AG04450 (cell line): ENCODE data around the gene CASKIN1. TPM values are rescaled to one million over a fixed set of nuclear protein-coding genes. Genes with fewer than 3 reads are reported as not detected.
A peak's percentile ranks its signal among the peaks of the same experiment; 100 is the strongest.

Source experiments
- CTCF ChIA-PET: fragments of 300-600, 350-600 bp; formaldehyde crosslinking; extraction: SDS; loops from one replicate; lab custom pipeline; 2022; ENCODE audit warnings: antibody characterized with exemption, inconsistent platforms; lab: Charles Lee
- POLR2A ChIA-PET: fragments of 350-600 bp; formaldehyde crosslinking; extraction: SDS; loops from one replicate; lab custom pipeline; 2021; ENCODE audit warnings: antibody characterized with exemption, inconsistent platforms; lab: Yijun Ruan, JAX
- DNase-seq: peaks from one replicate; pipeline ENCODE4 v3.0.0-alpha.2; 2011; ENCODE audit warnings: low read depth, low spot score
- H3K27ac ChIP-seq: one replicate; pipeline ENCODE4 v1.5.1; 2012; ENCODE audit warnings: low read depth, low read length, control low read depth
- H3K27me3 ChIP-seq: one replicate; pipeline ENCODE4 v1.6.0; 2012; ENCODE audit warnings: low read length; ENCODE audit not compliant: control insufficient read depth, insufficient read depth
- H3K4me3 ChIP-seq: 2 replicates; pipeline ENCODE4 v1.5.1; 2011; ENCODE audit warnings: mild to moderate bottlenecking, low read depth, low read length, control low read depth
- H3K9me3 ChIP-seq: 2 replicates; pipeline ENCODE4 v1.5.1; 2012; ENCODE audit warnings: low read length; ENCODE audit not compliant: control insufficient read depth, insufficient read depth
- polyA plus RNA-seq: library from polyadenylated mRNA; depleted of rRNA; stranded (reverse); fragments of >200 nt; gene quantifications from 2 replicates; pipeline ENCODE4 v1.2.3, GENCODE V29; 2011
- TF ChIP-seq, protein P1 (sequence below): IDR thresholded peaks from 2 replicates; pipeline ENCODE4 v1.5.1; 2011; ENCODE audit warnings: low read depth, low read length, control low read depth, inconsistent platforms

CASKIN1 gene
- polyA plus RNA-seq, 1 experiment: 0.02 TPM

DNA sequence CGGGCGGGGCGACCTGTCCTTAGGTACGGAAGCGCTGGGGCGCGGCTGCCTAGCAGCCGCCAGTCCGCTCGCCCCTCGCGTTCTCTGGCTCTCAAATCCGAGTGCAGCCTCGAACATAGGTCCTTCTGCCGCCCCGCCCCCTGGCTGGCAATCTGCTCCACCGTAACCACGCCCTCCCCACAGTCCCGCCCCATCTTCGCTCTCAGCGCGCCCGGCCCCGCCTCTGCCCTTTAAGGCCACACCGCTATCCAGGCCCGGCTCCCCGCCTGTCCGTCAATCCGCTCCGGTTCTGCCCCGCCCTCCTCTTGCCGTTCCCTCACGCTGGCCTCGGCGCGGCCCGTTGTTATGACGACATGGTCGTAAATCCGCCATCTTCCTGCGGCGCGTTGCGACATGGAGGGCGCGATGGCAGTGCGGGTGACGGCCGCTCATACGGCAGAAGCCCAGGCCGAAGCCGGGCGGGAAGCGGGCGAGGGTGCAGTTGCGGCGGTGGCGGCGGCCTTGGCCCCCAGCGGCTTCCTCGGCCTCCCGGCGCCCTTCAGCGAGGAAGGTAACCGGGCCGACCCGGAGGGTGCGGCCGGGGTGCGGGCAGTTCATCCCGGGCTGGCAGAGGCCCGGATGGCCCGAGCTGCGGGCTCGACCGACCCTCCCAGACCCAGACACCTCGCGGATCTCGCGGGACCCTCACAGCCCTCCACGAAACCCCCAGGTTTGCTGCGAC is 27.0 kb upstream of the CASKIN1 start, which contains the start of gene E4F1:
TSS of gene E4F1 (plus strand) at position 371 of the 721 bp plus-strand sequence. CDS start at position 394, 23 bp downstream.
- no peaks in the 10 kb centered on the region; the same call in 1 of the 2 replicates for H3K9me3 ChIP-seq
- POLR2A ChIA-PET: no interaction called here
- H3K27ac ChIP-seq: peak within 1 kb of the TSS; percentile 47
- H3K27me3 ChIP-seq: no peaks in the 10 kb centered on the region
- TF ChIP-seq, protein P1, sequence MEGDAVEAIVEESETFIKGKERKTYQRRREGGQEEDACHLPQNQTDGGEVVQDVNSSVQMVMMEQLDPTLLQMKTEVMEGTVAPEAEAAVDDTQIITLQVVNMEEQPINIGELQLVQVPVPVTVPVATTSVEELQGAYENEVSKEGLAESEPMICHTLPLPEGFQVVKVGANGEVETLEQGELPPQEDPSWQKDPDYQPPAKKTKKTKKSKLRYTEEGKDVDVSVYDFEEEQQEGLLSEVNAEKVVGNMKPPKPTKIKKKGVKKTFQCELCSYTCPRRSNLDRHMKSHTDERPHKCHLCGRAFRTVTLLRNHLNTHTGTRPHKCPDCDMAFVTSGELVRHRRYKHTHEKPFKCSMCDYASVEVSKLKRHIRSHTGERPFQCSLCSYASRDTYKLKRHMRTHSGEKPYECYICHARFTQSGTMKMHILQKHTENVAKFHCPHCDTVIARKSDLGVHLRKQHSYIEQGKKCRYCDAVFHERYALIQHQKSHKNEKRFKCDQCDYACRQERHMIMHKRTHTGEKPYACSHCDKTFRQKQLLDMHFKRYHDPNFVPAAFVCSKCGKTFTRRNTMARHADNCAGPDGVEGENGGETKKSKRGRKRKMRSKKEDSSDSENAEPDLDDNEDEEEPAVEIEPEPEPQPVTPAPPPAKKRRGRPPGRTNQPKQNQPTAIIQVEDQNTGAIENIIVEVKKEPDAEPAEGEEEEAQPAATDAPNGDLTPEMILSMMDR: no peak
- CTCF ChIA-PET: no interaction called here
- H3K4me3 ChIP-seq: peak within 1 kb of the TSS; percentile 85
- DNase-seq: peak; percentile 98

DNA sequence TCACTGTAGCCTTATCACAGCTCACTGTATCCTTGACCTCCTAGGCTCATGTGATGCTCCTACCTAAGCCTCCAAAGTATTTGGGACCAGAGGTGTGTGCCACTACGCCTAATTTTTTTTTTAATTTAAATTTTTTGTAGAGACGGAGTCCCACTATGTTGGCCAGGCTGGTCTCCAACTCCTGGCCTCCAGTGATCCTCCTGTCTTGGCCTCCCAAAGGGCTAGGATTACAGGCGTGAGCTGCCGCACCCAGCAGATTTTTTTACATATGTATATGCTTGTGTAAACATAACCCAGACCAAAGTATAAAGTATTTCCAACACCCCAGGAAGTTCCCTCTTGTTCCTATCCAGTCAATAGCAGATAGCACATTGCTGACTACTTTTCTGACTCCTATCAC is 19.9 kb upstream of the CASKIN1 start:
- Histone ChIP-seq H3K9me3 (no peaks in the 10 kb centered on the region), H3K4me3 (no peak overlapping the region), H3K27ac (no peak overlapping the region), H3K27me3 (no peaks in the 10 kb centered on the region)
- ChIA-PET POLR2A (interaction anchor here (0.7 kb wide), 1 partner anchor 273 kb away, joined by 4 read pairs; no protein-coding TSS in a partner anchor), CTCF (no interaction called here)
- no peak for DNase-seq
- TF ChIP-seq, protein P1: no peak

DNA sequence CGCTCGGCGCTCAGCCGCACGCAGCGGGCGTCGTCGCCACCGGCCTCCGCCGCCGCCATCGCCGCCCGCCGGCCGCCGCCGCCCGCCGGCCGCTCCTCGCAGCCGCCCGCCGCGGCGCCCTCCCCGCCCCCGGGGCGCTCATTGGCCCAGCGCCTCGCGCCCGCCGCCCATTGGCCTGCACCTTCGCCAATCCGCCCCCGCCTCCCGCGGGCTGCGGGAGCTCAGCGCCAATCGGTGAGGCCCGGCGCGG is 18.2 kb upstream of the CASKIN1 start, which contains the start of gene PGP:
TSS of gene PGP (minus strand) at position 122 of the 250 bp plus-strand sequence. CDS start at position 59, 63 bp downstream.
- Histone ChIP-seq H3K27me3 (no peaks in the 10 kb centered on the region), H3K4me3 (peak within 1 kb of the TSS; percentile 77), H3K27ac (peak within 1 kb of the TSS; percentile 87), H3K9me3 (no peaks in the 10 kb centered on the region)
- POLR2A ChIA-PET: interaction anchor here (0.6 to 1.7 kb wide), 7 partner anchors 8 to 318 kb away, joined by 3 to 27 read pairs (median 3); partner anchors contain the start of gene TRAF7
- TF ChIP-seq, protein P1: no peak
- DNase-seq: no peak
- CTCF ChIA-PET: no interaction called here

DNA sequence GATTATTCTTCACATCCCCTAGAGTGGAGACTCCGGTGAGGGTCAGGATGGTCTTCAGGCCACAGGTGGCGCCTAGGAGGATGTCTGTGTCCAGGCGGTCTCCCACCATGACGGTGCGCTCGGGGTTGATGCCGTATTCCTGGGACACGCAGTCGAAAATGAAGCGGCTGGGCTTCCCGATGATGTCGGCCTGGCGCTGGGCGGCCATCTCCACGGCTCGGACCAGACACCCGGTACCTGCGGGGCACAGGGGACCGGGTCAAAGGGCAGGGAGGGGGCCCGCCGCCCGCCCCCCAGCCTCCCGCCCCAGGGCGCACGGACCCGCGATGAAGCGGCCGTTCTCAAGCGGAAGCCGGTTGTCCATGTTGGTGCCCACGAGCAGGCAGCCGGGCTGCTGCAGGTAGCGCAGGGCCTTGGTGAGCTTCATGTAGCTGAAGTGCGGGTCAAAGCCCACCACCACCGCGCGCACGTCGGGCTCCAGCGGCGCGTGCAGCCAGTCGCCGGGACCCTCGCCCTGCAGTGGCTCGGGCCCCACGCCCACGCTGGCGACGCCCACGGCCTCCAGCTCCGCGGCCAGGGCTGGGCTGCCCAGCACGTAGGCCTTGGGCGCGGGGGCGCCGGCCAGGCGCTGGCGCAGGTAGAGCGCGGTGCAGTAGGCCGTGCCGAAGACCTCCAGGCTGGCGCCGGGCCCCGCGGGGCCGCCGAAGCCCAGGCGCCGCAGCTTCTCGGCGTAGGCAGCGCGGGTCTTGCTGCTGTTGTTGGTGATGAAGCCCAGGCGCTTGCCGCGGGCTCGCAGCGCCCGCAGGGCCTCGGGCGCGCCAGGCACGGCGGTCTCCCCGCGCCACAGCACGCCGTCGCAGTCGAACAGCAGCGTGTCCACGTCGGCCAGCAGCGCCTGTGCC is 17.7 kb upstream of the CASKIN1 start:
- POLR2A ChIA-PET: interaction anchor here (0.6 to 1.7 kb wide), 8 partner anchors 8 to 318 kb away, joined by 3 to 27 read pairs (median 4); partner anchors contain the start of gene TRAF7
- no peaks in the 10 kb centered on the region for H3K27me3 ChIP-seq
- H3K9me3 ChIP-seq: no peaks in the 10 kb centered on the region; the same call in 1 of the 2 replicates
- H3K4me3 ChIP-seq: peak overlapping the region; percentile 67
- DNase-seq: no peak
- TF ChIP-seq, protein P1: no peak
- no peak overlapping the region for H3K27ac ChIP-seq
- CTCF ChIA-PET: no interaction called here
